ENCODE results near the gene KLF2.

KLF2 gene

DNA sequence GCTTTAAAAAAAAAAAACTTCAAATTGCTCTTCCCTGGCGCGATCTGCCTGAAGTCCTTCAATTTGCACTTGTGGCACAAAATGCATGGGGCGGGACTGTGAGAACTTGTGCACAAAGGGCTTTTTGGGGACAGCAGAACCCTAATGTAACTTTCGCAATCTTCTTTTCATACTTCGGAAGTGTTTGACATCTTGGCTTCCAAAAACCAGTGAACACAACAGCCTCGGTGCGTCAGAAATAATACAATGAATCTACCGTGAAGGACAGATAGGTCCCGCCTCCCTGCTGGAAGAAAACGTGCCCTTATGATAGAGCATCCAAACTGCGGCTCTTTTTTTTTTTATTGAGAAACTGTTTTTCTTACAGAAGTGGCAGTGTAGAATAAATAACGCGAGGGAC lies 36.6 kb downstream of the KLF2 start:
- TF ChIP-seq, protein P1, sequence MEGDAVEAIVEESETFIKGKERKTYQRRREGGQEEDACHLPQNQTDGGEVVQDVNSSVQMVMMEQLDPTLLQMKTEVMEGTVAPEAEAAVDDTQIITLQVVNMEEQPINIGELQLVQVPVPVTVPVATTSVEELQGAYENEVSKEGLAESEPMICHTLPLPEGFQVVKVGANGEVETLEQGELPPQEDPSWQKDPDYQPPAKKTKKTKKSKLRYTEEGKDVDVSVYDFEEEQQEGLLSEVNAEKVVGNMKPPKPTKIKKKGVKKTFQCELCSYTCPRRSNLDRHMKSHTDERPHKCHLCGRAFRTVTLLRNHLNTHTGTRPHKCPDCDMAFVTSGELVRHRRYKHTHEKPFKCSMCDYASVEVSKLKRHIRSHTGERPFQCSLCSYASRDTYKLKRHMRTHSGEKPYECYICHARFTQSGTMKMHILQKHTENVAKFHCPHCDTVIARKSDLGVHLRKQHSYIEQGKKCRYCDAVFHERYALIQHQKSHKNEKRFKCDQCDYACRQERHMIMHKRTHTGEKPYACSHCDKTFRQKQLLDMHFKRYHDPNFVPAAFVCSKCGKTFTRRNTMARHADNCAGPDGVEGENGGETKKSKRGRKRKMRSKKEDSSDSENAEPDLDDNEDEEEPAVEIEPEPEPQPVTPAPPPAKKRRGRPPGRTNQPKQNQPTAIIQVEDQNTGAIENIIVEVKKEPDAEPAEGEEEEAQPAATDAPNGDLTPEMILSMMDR (IDR thresholded peaks at IDR 0.05; ENCODE audit: control insufficient read depth, insufficient read depth, low read depth, low read length, missing control alignments) = no peak
- DNase-seq (ENCODE audit: low read depth) = no peak
- H3K4me3 ChIP-seq (ENCODE audit: control insufficient read depth, low read depth, low read length) = no peak overlapping the region

DNA sequence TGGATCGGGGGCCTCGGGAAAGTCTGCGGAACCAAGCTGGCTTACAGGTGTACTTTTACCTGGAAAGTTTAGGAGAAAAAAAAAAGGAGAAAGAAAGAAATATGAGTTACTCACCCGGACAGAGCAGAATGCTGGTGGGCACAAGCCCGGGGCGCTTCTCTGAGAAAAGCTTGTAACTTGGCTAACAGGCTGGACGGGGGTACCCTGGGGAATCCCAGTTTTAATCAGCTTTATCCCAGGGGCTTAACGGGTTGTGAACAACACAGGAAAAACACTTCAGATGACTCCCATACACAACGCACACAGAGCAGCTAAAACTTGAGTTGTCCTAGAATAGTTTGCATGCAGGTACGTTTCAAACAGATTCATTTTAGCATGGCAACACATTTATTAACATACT lies 37.3 kb downstream of the KLF2 start:
- no peak for DNase-seq (ENCODE audit: low read depth)
- TF ChIP-seq, protein P1 (IDR thresholded peaks at IDR 0.05; ENCODE audit: control insufficient read depth, insufficient read depth, low read depth, low read length, missing control alignments) = no peak
- H3K4me3 ChIP-seq (ENCODE audit: control insufficient read depth, low read depth, low read length) = no peak overlapping the region

DNA sequence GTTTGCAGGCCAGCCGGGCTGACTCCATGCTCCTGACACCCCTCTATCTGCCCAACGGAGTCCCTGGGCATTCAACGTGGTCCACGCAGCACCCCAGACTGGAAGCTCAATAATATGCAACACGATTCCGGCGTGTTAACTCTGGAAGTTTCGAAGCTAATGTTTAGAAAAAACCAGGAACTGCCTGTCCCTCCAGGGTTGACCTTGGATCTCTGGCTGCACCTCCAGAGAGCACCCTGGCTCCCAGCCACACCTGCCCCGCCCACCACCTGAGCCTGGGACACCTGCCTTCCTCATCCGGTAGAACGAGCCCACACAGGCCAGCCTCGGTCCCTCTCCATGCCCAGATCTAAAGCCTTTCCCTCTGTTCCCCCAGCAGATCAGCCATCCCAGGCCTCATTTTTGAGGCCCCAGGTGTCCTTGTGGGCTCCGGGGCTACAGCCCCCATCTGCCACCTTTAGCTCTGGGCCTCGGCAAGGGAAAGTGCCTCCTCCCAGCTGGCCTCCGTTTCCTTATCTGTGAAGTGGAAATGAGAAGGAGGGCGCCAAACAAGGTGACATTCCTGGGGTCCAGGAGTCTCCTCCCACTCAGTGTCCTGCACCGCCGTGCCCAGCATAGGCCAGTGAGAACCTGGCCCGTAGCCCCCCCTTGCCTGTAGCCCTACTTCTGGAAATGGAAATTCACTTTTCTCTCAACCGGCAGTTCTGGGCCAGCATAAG lies 38.7 kb downstream of the KLF2 start:
- H3K4me3 ChIP-seq (ENCODE audit: control insufficient read depth, low read depth, low read length) = no peak overlapping the region
- TF ChIP-seq, protein P1 (IDR thresholded peaks at IDR 0.05; ENCODE audit: control insufficient read depth, insufficient read depth, low read depth, low read length, missing control alignments) = no peak
- DNase-seq (ENCODE audit: low read depth) = no peak

GRCh38 chr19:16363852-16364230 lies 39.2 kb downstream of the KLF2 start:
- TF ChIP-seq, protein P1 (IDR thresholded peaks at IDR 0.05; ENCODE audit: control insufficient read depth, insufficient read depth, low read depth, low read length, missing control alignments) = no peak
- H3K4me3 ChIP-seq (ENCODE audit: control insufficient read depth, low read depth, low read length) = no peak overlapping the region

GRCh38 chr19:16364231-16364865 lies 39.7 kb downstream of the KLF2 start:
- TF ChIP-seq, protein P1 (IDR thresholded peaks at IDR 0.05; ENCODE audit: control insufficient read depth, insufficient read depth, low read depth, low read length, missing control alignments) = no peak
- DNase-seq (ENCODE audit: low read depth) = no peak

More at GRCh38 chr19:16363852-16364230, 39.2 kb downstream of the KLF2 start:
- DNase-seq (ENCODE audit: low read depth) = no peak

GRCh38 chr19:16365300-16365996 lies 40.8 kb downstream of the KLF2 start:
- no peak overlapping the region for H3K4me3 ChIP-seq (ENCODE audit: control insufficient read depth, low read depth, low read length)
- no peak for DNase-seq (ENCODE audit: low read depth)
- TF ChIP-seq, protein P1 (IDR thresholded peaks at IDR 0.05; ENCODE audit: control insufficient read depth, insufficient read depth, low read depth, low read length, missing control alignments) = no peak

More at GRCh38 chr19:16364231-16364865, 39.7 kb downstream of the KLF2 start:
- no peak overlapping the region for H3K4me3 ChIP-seq (ENCODE audit: control insufficient read depth, low read depth, low read length)

Measured in AG09309 (cell line).